Panc1 (cell line): ENCODE data around the gene RBFA.

Source experiments
- POLR2AphosphoS5 ChIP-seq: IDR thresholded peaks from 2 replicates; pipeline ENCODE4 v1.6.1; 2012; ENCODE audit warnings: mild to moderate bottlenecking, low read depth, low read length, moderate library complexity
- SIN3A ChIP-seq: IDR thresholded peaks from 2 replicates; pipeline ENCODE4 v1.6.1; 2012; ENCODE audit warnings: low read depth, mild to moderate bottlenecking, low read length, moderate library complexity, borderline replicate concordance; ENCODE audit not compliant: insufficient read depth
- TCF7L2 ChIP-seq: IDR thresholded peaks from 2 replicates; pipeline ENCODE4 v1.6.1; 2011; ENCODE audit warnings: mild to moderate bottlenecking, low read depth, low read length, inconsistent platforms
- TF ChIP-seq, protein P1 (sequence below): fragments of 450-650 bp; IDR thresholded peaks from 2 replicates; pipeline ENCODE4 v1.5.1; 2017; ENCODE audit warnings: mild to moderate bottlenecking
- TF ChIP-seq, protein P2 (sequence below), 2 experiments: IDR thresholded peaks; 2 replicates each; pipeline ENCODE4 v1.6.1; 2011 to 2012; ENCODE audit warnings: low read depth in 2 of 2, control low read depth in 1 of 2, low read length in 1 of 2, mild to moderate bottlenecking in 1 of 2, moderate library complexity in 1 of 2; ENCODE audit not compliant: insufficient read depth in 1 of 2

DNA sequence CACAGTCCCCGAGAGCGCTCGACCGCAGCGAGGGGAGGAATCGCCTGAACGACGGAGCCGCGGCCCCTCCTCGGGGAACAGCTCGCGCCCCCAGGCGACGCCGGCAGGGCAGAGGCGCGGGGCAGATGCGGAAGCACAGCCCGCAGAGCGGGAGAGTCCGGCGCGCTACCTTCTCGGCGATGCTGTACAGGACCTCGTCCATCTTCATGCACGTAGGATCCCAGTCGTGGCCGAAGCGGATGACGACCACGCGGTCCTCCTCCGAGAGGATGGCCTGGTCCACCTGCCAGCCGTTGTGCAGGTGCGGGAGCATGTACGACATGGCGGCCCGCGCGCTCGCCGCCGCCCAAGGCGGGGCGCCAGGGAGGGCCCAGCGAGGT is 46.2 kb upstream of the RBFA start:
- TF ChIP-seq, protein P1, sequence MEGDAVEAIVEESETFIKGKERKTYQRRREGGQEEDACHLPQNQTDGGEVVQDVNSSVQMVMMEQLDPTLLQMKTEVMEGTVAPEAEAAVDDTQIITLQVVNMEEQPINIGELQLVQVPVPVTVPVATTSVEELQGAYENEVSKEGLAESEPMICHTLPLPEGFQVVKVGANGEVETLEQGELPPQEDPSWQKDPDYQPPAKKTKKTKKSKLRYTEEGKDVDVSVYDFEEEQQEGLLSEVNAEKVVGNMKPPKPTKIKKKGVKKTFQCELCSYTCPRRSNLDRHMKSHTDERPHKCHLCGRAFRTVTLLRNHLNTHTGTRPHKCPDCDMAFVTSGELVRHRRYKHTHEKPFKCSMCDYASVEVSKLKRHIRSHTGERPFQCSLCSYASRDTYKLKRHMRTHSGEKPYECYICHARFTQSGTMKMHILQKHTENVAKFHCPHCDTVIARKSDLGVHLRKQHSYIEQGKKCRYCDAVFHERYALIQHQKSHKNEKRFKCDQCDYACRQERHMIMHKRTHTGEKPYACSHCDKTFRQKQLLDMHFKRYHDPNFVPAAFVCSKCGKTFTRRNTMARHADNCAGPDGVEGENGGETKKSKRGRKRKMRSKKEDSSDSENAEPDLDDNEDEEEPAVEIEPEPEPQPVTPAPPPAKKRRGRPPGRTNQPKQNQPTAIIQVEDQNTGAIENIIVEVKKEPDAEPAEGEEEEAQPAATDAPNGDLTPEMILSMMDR, result no peak
- TF ChIP-seq POLR2AphosphoS5, result no peak
- TF ChIP-seq, protein P2, sequence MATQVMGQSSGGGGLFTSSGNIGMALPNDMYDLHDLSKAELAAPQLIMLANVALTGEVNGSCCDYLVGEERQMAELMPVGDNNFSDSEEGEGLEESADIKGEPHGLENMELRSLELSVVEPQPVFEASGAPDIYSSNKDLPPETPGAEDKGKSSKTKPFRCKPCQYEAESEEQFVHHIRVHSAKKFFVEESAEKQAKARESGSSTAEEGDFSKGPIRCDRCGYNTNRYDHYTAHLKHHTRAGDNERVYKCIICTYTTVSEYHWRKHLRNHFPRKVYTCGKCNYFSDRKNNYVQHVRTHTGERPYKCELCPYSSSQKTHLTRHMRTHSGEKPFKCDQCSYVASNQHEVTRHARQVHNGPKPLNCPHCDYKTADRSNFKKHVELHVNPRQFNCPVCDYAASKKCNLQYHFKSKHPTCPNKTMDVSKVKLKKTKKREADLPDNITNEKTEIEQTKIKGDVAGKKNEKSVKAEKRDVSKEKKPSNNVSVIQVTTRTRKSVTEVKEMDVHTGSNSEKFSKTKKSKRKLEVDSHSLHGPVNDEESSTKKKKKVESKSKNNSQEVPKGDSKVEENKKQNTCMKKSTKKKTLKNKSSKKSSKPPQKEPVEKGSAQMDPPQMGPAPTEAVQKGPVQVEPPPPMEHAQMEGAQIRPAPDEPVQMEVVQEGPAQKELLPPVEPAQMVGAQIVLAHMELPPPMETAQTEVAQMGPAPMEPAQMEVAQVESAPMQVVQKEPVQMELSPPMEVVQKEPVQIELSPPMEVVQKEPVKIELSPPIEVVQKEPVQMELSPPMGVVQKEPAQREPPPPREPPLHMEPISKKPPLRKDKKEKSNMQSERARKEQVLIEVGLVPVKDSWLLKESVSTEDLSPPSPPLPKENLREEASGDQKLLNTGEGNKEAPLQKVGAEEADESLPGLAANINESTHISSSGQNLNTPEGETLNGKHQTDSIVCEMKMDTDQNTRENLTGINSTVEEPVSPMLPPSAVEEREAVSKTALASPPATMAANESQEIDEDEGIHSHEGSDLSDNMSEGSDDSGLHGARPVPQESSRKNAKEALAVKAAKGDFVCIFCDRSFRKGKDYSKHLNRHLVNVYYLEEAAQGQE (IDR thresholded peaks at IDR 0.05; ENCODE audit: insufficient read depth in 1 of 2, low read depth in 2 of 2, low read length in 1 of 2), result no peak; a peak in 1 of 4 replicates
- TF ChIP-seq TCF7L2, result no peak
- no peak; the same call in 1 of the 2 replicates for TF ChIP-seq SIN3A
